Esophagus squamous epithelium (tissue), 4 donors: Measurements from ENCODE around the gene AXIN2.

Experiments used
- CTCF ChIP-seq, 6 experiments: fragments of 450-650 bp in 4 of 6; fragments of 200-600 bp in 2 of 6; sonication (generic) in 2 of 6; IDR thresholded peaks; one replicate each; pipeline ENCODE4 v1.5.1; 2016 to 2019; ENCODE audit warnings: antibody characterized with exemption in 6 of 6, mild to moderate bottlenecking in 4 of 6, moderate library complexity in 4 of 6
- POLR2A ChIP-seq, 4 donors: fragments of 450-650 bp; IDR thresholded peaks; one replicate each; pipeline ENCODE4 v1.6.1; 2017; ENCODE audit warnings: antibody characterized with exemption in 4 of 4, mild to moderate bottlenecking in 4 of 4, moderate library complexity in 3 of 4

- TF ChIP-seq CTCF (IDR thresholded peaks at IDR 0.05) = no peak
- no peak for TF ChIP-seq POLR2A (IDR thresholded peaks at IDR 0.05)
These were observed 27.5 kb downstream of the AXIN2 start for GRCh38 chr17:65533852-65534457.
